CD4-positive, alpha-beta T cell treated with Interferon gamma for 1 hour (primary cell): ENCODE measurements around the gene TPGS1.
A peak's percentile ranks its signal among the peaks of the same experiment; 100 is the strongest.

Source experiments
- DNase-seq: peaks from one replicate; pipeline ENCODE4 v3.0.0-alpha.2; 2020

TPGS1 gene

DNA sequence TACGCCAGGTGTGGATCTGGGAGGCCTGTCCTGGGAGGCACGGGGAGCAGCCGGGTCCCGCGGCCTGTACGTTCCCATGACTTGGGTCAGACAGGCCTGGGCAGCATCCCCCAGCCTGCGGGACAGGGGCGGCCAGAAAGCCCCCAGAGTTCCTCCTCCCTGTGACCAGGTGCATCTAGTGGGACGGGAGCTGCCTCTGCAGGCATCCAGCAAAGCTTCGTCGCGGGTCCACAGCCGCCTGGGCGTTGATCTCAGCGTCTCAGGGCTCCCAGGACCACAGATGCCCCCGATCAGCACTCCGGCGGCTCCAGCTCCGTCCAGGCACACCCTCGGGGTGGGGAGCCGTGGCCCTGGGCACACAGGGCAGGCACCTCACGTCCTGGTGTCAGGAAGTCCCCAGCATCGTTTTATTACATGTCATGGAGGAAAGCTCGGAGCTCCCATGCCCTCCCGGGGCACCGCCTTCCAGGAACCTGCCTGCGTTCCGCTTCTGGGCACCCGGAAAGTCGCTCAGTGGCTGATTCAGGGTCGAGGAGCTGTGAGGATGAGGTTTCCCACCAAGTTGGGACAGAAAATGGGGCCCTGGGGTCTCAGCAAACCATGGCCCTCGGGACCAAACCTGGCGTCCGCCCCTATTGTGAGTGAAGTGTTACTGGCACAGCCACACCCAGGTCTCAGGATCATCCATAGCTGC lies 35.0 kb downstream of the TPGS1 start:
- DNase-seq: no peak

- peak; percentile 86 for DNase-seq
Measured at GRCh38 chr19:543910-544608, 36.8 kb downstream of the TPGS1 start, which contains the start of gene GZMM. Gene GZMM, plus strand, starts transcription at chr19:544053. Its CDS starts 19 bp downstream, at chr19:544072.

DNA sequence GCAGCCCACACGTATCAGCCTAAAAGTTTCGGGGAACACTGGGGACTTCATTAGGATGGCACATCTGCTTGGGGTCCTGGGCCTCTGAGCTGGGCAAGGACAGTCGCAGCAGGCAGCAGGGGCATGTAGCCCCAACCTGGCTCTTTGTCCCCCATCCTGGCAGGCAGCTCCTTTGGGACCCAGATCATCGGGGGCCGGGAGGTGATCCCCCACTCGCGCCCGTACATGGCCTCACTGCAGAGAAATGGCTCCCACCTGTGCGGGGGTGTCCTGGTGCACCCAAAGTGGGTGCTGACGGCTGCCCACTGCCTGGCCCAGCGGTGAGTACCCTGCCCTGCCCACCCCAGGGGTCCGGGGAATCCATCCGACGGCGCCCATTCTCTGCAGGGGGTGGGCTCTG lies 39.8 kb downstream of the TPGS1 start:
- DNase-seq: no peak

GRCh38 chr19:547836-548720 lies 40.8 kb downstream of the TPGS1 start:
- DNase-seq: no peak

- DNase-seq: no peak
Measured at GRCh38 chr19:548886-549830, 41.9 kb downstream of the TPGS1 start.

GRCh38 chr19:554817-555216 lies 47.5 kb downstream of the TPGS1 start:
- DNase-seq: no peak

- DNase-seq: no peak
Measured at GRCh38 chr19:555474-555808, 48.1 kb downstream of the TPGS1 start.

- DNase-seq: no peak
Measured at GRCh38 chr19:556611-557382, 49.5 kb downstream of the TPGS1 start.

DNA sequence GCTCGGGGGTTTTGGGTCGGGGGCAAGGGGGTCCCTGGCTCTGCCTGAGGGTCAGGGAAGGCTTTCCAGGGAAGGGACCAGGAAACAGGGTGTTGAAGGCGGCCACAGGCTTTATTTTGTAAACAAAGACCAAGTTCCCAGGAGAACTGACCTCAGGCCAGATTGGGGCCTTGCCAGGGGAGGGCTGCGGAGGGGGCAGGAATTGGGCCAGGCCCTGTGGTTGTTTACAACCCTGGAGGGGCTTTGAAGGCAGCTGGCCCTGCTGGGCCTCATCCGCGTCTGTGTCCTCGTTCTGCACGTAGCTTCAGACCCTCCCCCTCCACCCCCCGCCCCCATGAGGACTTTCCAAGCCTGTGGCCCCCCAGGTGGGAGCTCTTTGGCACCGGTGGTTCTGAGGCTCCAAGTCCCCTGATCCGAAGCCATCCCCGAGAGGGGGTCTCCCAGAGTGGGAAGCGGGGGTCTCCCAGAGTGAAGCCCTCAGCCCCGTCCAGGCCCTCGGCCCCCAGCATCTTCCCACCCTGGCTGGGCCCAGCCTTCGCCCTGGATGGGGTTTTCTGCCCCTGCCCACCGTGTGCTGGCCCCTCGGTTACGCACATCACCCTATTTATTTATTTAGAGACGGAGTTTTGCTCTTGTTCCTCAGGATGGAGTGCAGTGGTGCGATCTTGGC lies 51.6 kb downstream of the TPGS1 start:
- DNase-seq: no peak

- no peak for DNase-seq
Measured at GRCh38 chr19:560121-560520, 52.8 kb downstream of the TPGS1 start.

DNA sequence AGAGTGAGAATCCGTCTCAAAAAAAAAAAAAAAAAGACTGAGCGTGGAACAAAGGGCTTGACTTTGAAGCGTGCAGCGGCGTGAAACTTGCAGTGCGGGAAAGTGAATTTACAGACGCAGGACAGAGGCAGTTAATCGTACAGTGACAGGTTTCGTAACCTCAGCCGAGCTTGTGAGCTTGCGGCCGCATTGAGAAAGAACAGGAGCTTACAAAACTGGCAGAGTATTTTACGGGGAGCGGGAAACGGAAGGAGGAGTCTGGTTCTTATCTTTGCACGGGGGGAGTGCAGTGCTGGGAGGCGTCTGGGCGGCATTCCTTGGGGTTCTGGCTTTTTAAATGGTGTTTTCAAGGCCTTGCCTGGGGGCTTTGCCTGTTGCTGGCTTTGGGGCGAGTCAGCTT lies 59.1 kb downstream of the TPGS1 start:
- DNase-seq: peak; percentile 38

DNA sequence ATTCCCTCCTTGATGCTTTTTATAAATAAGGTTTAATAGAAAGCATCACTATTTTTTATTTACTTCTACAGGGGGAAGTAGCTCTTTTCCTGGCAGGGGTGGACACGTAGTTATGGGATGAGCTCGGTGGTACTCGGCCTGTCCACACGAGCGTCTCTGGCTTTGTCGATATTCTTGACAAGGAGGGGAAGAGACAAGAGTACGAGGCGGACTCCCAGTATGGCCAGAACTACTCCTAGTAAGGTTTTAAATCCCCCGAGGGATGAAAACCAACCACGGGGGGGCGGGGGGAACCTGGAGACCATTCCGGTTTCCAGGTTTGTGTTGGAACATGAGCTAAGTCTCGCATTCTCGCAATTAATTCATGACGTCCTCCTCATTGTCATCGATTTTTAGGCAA lies 59.5 kb downstream of the TPGS1 start:
- no peak for DNase-seq

GRCh38 chr19:567296-567900 lies 60.1 kb downstream of the TPGS1 start:
- DNase-seq: no peak
